Type B pancreatic cell (in vitro differentiated cells): ENCODE measurements around the gene SERPIND1. TPM values are rescaled to one million over a fixed set of nuclear protein-coding genes. Genes with fewer than 3 reads are reported as not detected.
"Not testable (repeated sequence)": the region's sequence is repeated elsewhere in the genome, so short reads cannot be mapped to it uniquely, and the experiment has no call there.

Experiments used
- DNase-seq: peaks from one replicate; pipeline ENCODE4 v3.0.0; 2021; ENCODE audit warnings: mixed read lengths; ENCODE audit not compliant: unreplicated experiment; ENCODE audit errors: extremely low spot score
- H3K27ac Mint-ChIP-seq: 2 replicates; pipeline ENCODE4 v1.8.0; 2021; ENCODE audit warnings: mild to moderate bottlenecking, mixed read lengths
- H3K27me3 Mint-ChIP-seq: 2 replicates; pipeline ENCODE4 v1.8.0; 2021; ENCODE audit warnings: mixed read lengths
- H3K36me3 Mint-ChIP-seq: 2 replicates; pipeline ENCODE4 v1.8.0; 2021; ENCODE audit warnings: mixed read lengths
- H3K4me1 Mint-ChIP-seq: one replicate; pipeline ENCODE4 v1.8.0; 2021; ENCODE audit warnings: mixed read lengths; ENCODE audit not compliant: unreplicated experiment
- H3K4me3 Mint-ChIP-seq: 2 replicates; pipeline ENCODE4 v1.8.0; 2021; ENCODE audit warnings: mild to moderate bottlenecking, mixed read lengths
- H3K9me3 Mint-ChIP-seq: 2 replicates; pipeline ENCODE4 v1.8.0; 2021; ENCODE audit warnings: mixed read lengths
- total RNA-seq: library from RNA; stranded (reverse); gene quantifications from 2 replicates; pipeline ENCODE4 v1.2.1, GENCODE V29; 2021; ENCODE audit warnings: low replicate concordance
- TF ChIP-seq, protein P1 (sequence below): fragments of 200-600 bp; sonication (generic); conservative IDR thresholded peaks from 2 replicates; pipeline ENCODE4 v1.5.0; 2021; ENCODE audit warnings: antibody characterized with exemption, mild to moderate bottlenecking

Gene SERPIND1
- total RNA-seq, 1 donor from 2014 or later = 7.1 TPM

GRCh38 chr22:20823264-20823663, 49.4 kb downstream of the SERPIND1 start:
- Mint-ChIP-seq H3K4me1 (no peaks in the 10 kb centered on the region), H3K36me3 (peaks cover 9% of the 10 kb centered on the region), H3K4me3 (no peak overlapping the region), H3K27me3 (no peaks in the 10 kb centered on the region), H3K27ac (no peak overlapping the region), H3K9me3 (no peaks in the 10 kb centered on the region)
- TF ChIP-seq, protein P1, sequence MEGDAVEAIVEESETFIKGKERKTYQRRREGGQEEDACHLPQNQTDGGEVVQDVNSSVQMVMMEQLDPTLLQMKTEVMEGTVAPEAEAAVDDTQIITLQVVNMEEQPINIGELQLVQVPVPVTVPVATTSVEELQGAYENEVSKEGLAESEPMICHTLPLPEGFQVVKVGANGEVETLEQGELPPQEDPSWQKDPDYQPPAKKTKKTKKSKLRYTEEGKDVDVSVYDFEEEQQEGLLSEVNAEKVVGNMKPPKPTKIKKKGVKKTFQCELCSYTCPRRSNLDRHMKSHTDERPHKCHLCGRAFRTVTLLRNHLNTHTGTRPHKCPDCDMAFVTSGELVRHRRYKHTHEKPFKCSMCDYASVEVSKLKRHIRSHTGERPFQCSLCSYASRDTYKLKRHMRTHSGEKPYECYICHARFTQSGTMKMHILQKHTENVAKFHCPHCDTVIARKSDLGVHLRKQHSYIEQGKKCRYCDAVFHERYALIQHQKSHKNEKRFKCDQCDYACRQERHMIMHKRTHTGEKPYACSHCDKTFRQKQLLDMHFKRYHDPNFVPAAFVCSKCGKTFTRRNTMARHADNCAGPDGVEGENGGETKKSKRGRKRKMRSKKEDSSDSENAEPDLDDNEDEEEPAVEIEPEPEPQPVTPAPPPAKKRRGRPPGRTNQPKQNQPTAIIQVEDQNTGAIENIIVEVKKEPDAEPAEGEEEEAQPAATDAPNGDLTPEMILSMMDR = no peak
- no peak for DNase-seq

- not testable (repeated sequence) for H3K9me3 Mint-ChIP-seq, DNase-seq, H3K4me3 Mint-ChIP-seq, H3K27me3 Mint-ChIP-seq, H3K4me1 Mint-ChIP-seq, H3K27ac Mint-ChIP-seq
- peaks cover 25% of the 10 kb centered on the region for H3K36me3 Mint-ChIP-seq
Measured at GRCh38 chr22:20825216-20825615, 51.3 kb downstream of the SERPIND1 start.

GRCh38 chr22:20825624-20826023, 51.7 kb downstream of the SERPIND1 start:
- Mint-ChIP-seq H3K4me1 (no peaks in the 10 kb centered on the region), H3K27ac (no peak overlapping the region), H3K9me3 (no peaks in the 10 kb centered on the region), H3K27me3 (no peaks in the 10 kb centered on the region), H3K36me3 (peaks cover 28% of the 10 kb centered on the region), H3K4me3 (no peak overlapping the region)
- DNase-seq = no peak
- TF ChIP-seq, protein P1 = no peak

GRCh38 chr22:20826373-20827152, 52.6 kb downstream of the SERPIND1 start:
- H3K4me3 Mint-ChIP-seq, H3K9me3 Mint-ChIP-seq, H3K27me3 Mint-ChIP-seq, DNase-seq, H3K4me1 Mint-ChIP-seq, H3K27ac Mint-ChIP-seq: not testable (repeated sequence)
- peaks cover 30% of the 10 kb centered on the region for H3K36me3 Mint-ChIP-seq

DNA sequence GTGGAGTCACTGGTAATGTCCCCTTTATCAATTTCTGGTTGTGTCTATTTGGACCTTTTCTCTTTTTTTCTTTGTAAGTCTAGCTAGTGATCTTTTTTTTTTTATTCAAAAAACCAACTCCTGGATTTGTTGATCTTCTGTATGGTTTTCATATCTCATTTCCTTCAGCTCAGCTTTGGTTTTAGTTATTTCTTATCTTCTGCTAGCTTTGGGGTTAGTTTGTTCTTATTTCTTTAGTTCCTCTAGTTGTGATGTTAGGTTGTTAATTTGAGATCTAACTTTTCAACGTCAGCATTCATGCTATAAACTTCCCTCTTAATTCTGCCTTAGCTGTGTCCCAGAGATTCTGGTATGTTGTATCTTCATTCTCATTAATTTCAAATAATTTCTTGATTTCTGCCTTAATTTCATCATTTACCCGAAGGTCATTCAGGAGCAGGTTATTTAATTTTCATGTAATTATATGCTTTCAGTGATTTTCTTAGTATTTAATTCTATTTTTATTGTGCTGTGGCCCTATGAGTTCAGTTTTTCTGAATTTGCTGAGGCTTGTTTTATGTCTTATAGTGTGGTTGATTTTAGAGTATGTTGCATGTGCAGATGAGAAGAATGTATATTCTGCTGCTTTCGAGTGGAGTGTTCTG, 55.7 kb downstream of the SERPIND1 start:
- Mint-ChIP-seq H3K4me3 (no peak overlapping the region), H3K4me1 (no peaks in the 10 kb centered on the region), H3K27ac (no peak overlapping the region), H3K9me3 (no peaks in the 10 kb centered on the region), H3K36me3 (peaks cover 43% of the 10 kb centered on the region), H3K27me3 (no peaks in the 10 kb centered on the region)
- TF ChIP-seq, protein P1 = no peak
- no peak for DNase-seq

- H3K4me1 Mint-ChIP-seq = no peaks in the 10 kb centered on the region
- TF ChIP-seq, protein P1 = no peak
- H3K27ac Mint-ChIP-seq = no peak overlapping the region
- H3K36me3 Mint-ChIP-seq = peaks cover 35% of the 10 kb centered on the region
- H3K9me3 Mint-ChIP-seq = no peaks in the 10 kb centered on the region
- H3K27me3 Mint-ChIP-seq = no peaks in the 10 kb centered on the region
- no peak overlapping the region for H3K4me3 Mint-ChIP-seq
- no peak for DNase-seq
Measured at GRCh38 chr22:20833225-20833665, 59.3 kb downstream of the SERPIND1 start.
